GM12878 (cell line): ENCODE measurements around the gene TMEM266. TPM values are rescaled to one million over a fixed set of nuclear protein-coding genes. Genes with fewer than 3 reads are reported as not detected.

Source experiments
- ATAC-seq: fragments of 200-7000 bp; cut with Tn5 transposase; 3 replicates; pipeline ENCODE4 v1.9.1; 2020; ENCODE audit warnings: mild to moderate bottlenecking, moderate library complexity
- BruUV-seq: library from RNA; stranded (reverse); fragments of 400-500 nt; replicated peaks from 2 replicates; lab custom pipeline; 2021; lab: Mats Ljungman, UMichigan
- CTCF ChIA-PET: fragments of 300-600 bp; sonication (Branson Sonifier 250); formaldehyde crosslinking; extraction: SDS; loops from one replicate; lab custom pipeline; 2021; ENCODE audit warnings: inconsistent platforms; lab: Yijun Ruan, JAX
- POLR2A ChIA-PET: fragments of 350-600 bp; formaldehyde crosslinking; extraction: SDS; loops from one replicate; lab custom pipeline; 2021; ENCODE audit warnings: inconsistent platforms; lab: Charles Lee
- RAD21 ChIA-PET: fragments of 300-600 bp; sonication (Branson Sonifier 250); formaldehyde crosslinking; loops from one replicate; lab custom pipeline; 2023; ENCODE audit warnings: antibody characterized with exemption; ENCODE audit not compliant: unreplicated experiment; lab: Charles Lee
- SMC1A ChIA-PET: fragments of 300-600 bp; sonication (Branson Sonifier 250); formaldehyde crosslinking; loops from one replicate; lab custom pipeline; 2023; ENCODE audit not compliant: unreplicated experiment, uncharacterized antibody; lab: Charles Lee
- DNase-seq: peaks from one replicate; pipeline ENCODE4 v3.0.0-alpha.2; 2011; ENCODE audit warnings: low read depth, low spot score
- FAIRE-seq: peaks from 3 replicates; lab custom pipeline; 2011; peaks lifted over from hg19 to GRCh38; lab: Jason Lieb, UNC
- H2AFZ ChIP-seq: 2 replicates; pipeline ENCODE4 v1.6.0; 2011; ENCODE audit warnings: low read depth, low read length, control low read depth; ENCODE audit not compliant: control insufficient read depth
- H3K27ac ChIP-seq: 2 replicates; pipeline ENCODE4 v1.5.1; 2011; ENCODE audit warnings: control low read depth; ENCODE audit not compliant: control insufficient read depth, insufficient read depth
- H3K27me3 ChIP-seq, 2 experiments: replicated peaks in 1 of 2; 2 replicates each; pipeline versions ENCODE4 v1.6.0 to v1.6.1; 2011; ENCODE audit warnings: low read length in 1 of 2; ENCODE audit not compliant: control insufficient read depth in 2 of 2, insufficient read depth in 2 of 2
- H3K36me3 ChIP-seq, 2 experiments: 2 replicates each; pipeline ENCODE4 v1.5.1; 2011; ENCODE audit warnings: low read length in 1 of 2; ENCODE audit not compliant: control insufficient read depth in 2 of 2, insufficient read depth in 2 of 2
- H3K4me1 ChIP-seq: 2 replicates; pipeline ENCODE4 v1.6.1; 2011; ENCODE audit warnings: mild to moderate bottlenecking, low read length, moderate library complexity, mixed read lengths; ENCODE audit not compliant: control insufficient read depth, insufficient read depth
- H3K4me2 ChIP-seq: 2 replicates; pipeline ENCODE4 v1.6.0; 2011; ENCODE audit warnings: control low read depth; ENCODE audit not compliant: control insufficient read depth, insufficient read depth
- H3K4me3 ChIP-seq: fragments of 200-600 bp; sonication (generic); 2 replicates; pipeline ENCODE4 v1.5.1; 2016
- H3K79me2 ChIP-seq: 2 replicates; pipeline ENCODE4 v1.6.0; 2011; ENCODE audit warnings: low read length; ENCODE audit not compliant: control insufficient read depth, insufficient read depth
- H3K9ac ChIP-seq: 2 replicates; pipeline ENCODE4 v1.8.0; 2011; ENCODE audit warnings: low read length, control low read depth, mixed read lengths; ENCODE audit not compliant: control insufficient read depth, insufficient read depth
- H3K9me3 ChIP-seq: replicated peaks from 3 replicates; pipeline ENCODE4 v1.5.1; 2011; ENCODE audit warnings: mild to moderate bottlenecking, low read length; ENCODE audit not compliant: control insufficient read depth, insufficient read depth
- H4K20me1 ChIP-seq: 2 replicates; pipeline ENCODE4 v1.6.0; 2011; ENCODE audit not compliant: control insufficient read depth, insufficient read depth
- FOXK2 ChIP-seq: fragments of 450-650 bp; IDR thresholded peaks from 2 replicates; pipeline ENCODE4 v1.6.1; 2017; ENCODE audit warnings: mild to moderate bottlenecking, moderate library complexity
- IKZF2 ChIP-seq, 2 experiments: fragments of 450-650 bp; IDR thresholded peaks; 2 replicates each; pipeline ENCODE4 v1.6.1; 2017; ENCODE audit warnings: mild to moderate bottlenecking in 2 of 2, moderate library complexity in 2 of 2
- MEF2B ChIP-seq: fragments of 450-650 bp; IDR thresholded peaks from 2 replicates; pipeline ENCODE4 v1.6.1; 2018; ENCODE audit warnings: mild to moderate bottlenecking, moderate library complexity; ENCODE audit not compliant: partially characterized antibody, poor library complexity, severe bottlenecking
- NR2F1 ChIP-seq: fragments of 450-650 bp; conservative IDR thresholded peaks from 2 replicates; pipeline ENCODE4 v1.6.1; 2017; ENCODE audit warnings: mild to moderate bottlenecking
- POLR2AphosphoS5 ChIP-seq: IDR thresholded peaks from 2 replicates; pipeline ENCODE4 v1.6.1; 2011; ENCODE audit warnings: mild to moderate bottlenecking, low read length, inconsistent platforms
- RELA ChIP-seq: fragments of 450-650 bp; IDR thresholded peaks from 2 replicates; pipeline ENCODE4 v1.8.0; 2014; ENCODE audit warnings: borderline replicate concordance; ENCODE audit not compliant: partially characterized antibody
- SIN3A ChIP-seq: IDR thresholded peaks from 2 replicates; pipeline ENCODE4 v1.6.1; 2012; ENCODE audit warnings: low read depth, low read length, improper control_type of control experiment
- WRNIP1 ChIP-seq: IDR thresholded peaks from 2 replicates; pipeline ENCODE4 v1.6.1; 2011; ENCODE audit warnings: low read depth, low read length, improper control_type of control experiment, borderline replicate concordance
- ZZZ3 ChIP-seq: IDR thresholded peaks from 2 replicates; pipeline ENCODE4 v1.6.1; 2011; ENCODE audit warnings: low read depth; ENCODE audit not compliant: control insufficient read depth, insufficient read length
- WGBS: methylation state at CpG from one replicate; pipeline ENCODE4 v1.1.6; 2016; ENCODE audit warnings: low lambda C conversion rate; ENCODE audit not compliant: insufficient replicate concordance, insufficient coverage; ENCODE audit errors: missing lambda C conversion rate; 5-methylcytosine and 5-hydroxymethylcytosine counted together
- in situ Hi-C: fragments of 300-500 bp; cut with MboI; formaldehyde crosslinking; loops from 9 replicates; pipeline ENCODE4 v1.14.3; 2018; ENCODE audit warnings: mixed read lengths
- intact Hi-C: fragments of 100-400 bp; cut with micrococcal nuclease; formaldehyde crosslinking; loops from one replicate; pipeline ENCODE4 v1.14.2; 2022; ENCODE audit not compliant: unreplicated experiment
- polyA plus RNA-seq, 11 experiments: library from polyadenylated mRNA; depleted of rRNA in 4 of 11; unstranded in 6 of 11; stranded (reverse) in 5 of 11; fragments of >200 nt; fragmentation: Nextera tagmentation in 4 of 11; fragmentation: Illumina TruSeq in 1 of 11; extraction: Ambion mirVana in 4 of 11; extraction: Trizol in 1 of 11; gene quantifications; 1 replicate in 1 of 11; 2 replicates in 10 of 11; pipeline versions ENCODE4 v1.2.1 to v1.2.3, GENCODE V29; 2011 to 2016; ENCODE audit warnings: inconsistent platforms in 2 of 11, missing spikeins in 2 of 11, low read depth in 1 of 11
- total RNA-seq, 4 experiments: library from RNA; depleted of rRNA in 3 of 4; stranded (reverse); fragments of >200 nt in 3 of 4; fragmentation: Illumina TruSeq in 1 of 4; extraction: Trizol in 1 of 4; gene quantifications; 2 replicates each; pipeline versions ENCODE4 v1.2.1 to v1.2.3, GENCODE V29; 2013 to 2021
- TF ChIP-seq, protein P1 (sequence below): fragments of 450-650 bp; IDR thresholded peaks from 2 replicates; pipeline ENCODE4 v1.6.1; 2017; ENCODE audit warnings: borderline replicate concordance
- TF ChIP-seq, protein P2 (sequence below): fragments of 450-650 bp; IDR thresholded peaks from 2 replicates; pipeline ENCODE4 v1.6.1; 2017; ENCODE audit warnings: mild to moderate bottlenecking, moderate library complexity
- TF ChIP-seq, protein P3 (sequence below): IDR thresholded peaks from 2 replicates; pipeline ENCODE4 v1.6.1; 2012; ENCODE audit warnings: mild to moderate bottlenecking, low read depth, low read length
- TF ChIP-seq, protein P4 (sequence below): IDR thresholded peaks from 2 replicates; pipeline ENCODE4 v1.6.1; 2012; ENCODE audit warnings: low read depth, low read length, improper control_type of control experiment

Gene TMEM266
- total and polyA plus RNA-seq, 10 of the 15 experiments (the other 5 are each of a cell fraction or from before 2014, with no cell fraction given), result 0.11 to 0.70 (median 0.39) TPM

DNA sequence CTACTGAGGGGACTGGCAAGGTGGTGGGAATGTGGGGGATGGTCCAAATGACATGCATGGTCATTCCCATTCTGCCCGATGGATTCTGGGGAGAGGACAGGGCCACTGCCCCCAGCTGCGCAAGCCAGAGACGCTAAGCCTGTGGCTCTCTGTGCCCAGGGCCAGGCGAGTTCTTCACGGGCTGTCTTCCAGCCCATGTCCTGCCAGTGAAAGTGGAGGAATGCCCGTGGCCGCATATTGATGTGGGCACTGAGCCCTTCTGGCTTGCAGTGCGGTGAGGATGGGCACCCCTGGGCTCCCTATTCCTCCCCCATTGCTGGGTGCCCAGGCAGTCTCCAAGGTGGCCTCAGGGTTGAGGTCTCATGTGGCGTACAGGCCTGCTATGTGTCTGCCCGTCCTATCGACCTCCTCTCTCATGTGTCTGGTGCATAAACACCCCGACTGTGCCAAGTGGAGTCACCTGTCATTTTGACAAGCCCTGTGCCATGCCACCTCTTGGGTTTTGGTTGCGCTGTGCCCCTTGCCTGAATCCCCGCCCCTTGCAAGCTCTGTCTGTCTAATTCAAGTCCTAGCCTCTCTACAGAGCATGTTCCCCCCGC is 116.8 kb downstream of the TMEM266 start:
- Histone ChIP-seq H3K4me2 (no peak overlapping the region), H3K36me3 (no peaks in the 10 kb centered on the region), H3K27me3 (peaks cover 0 to 4% of the 10 kb centered on the region in 2 experiments), H3K27ac (no peak overlapping the region), H3K4me1 (peaks cover 7% of the 10 kb centered on the region), H3K9ac (no peak overlapping the region), H4K20me1 (no peaks in the 10 kb centered on the region; the same call in 1 of the 2 replicates), H3K4me3 (no peak overlapping the region), H2AFZ (no peak overlapping the region), H3K9me3 (no peaks in the 10 kb centered on the region), H3K79me2 (no peaks in the 10 kb centered on the region)
- ChIA-PET POLR2A (no interaction called here), SMC1A (no interaction called here), CTCF (no interaction called here), RAD21 (no interaction called here)
- 52% methylated on average over 15 of the region's 15 CpGs for WGBS
- no peak for DNase-seq
- FAIRE-seq, result no peak
- in situ Hi-C loops (no loop called here), intact Hi-C loops (no loop called here)
- no peak for ATAC-seq
- no TSS peak for BruUV-seq
- no peak for TF ChIP-seq ZZZ3
- no peak for TF ChIP-seq IKZF2 (IDR thresholded peaks at IDR 0.05)
- TF ChIP-seq, protein P1, sequence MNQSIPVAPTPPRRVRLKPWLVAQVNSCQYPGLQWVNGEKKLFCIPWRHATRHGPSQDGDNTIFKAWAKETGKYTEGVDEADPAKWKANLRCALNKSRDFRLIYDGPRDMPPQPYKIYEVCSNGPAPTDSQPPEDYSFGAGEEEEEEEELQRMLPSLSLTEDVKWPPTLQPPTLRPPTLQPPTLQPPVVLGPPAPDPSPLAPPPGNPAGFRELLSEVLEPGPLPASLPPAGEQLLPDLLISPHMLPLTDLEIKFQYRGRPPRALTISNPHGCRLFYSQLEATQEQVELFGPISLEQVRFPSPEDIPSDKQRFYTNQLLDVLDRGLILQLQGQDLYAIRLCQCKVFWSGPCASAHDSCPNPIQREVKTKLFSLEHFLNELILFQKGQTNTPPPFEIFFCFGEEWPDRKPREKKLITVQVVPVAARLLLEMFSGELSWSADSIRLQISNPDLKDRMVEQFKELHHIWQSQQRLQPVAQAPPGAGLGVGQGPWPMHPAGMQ, result no peak
- no peak for TF ChIP-seq WRNIP1
- TF ChIP-seq, protein P2, sequence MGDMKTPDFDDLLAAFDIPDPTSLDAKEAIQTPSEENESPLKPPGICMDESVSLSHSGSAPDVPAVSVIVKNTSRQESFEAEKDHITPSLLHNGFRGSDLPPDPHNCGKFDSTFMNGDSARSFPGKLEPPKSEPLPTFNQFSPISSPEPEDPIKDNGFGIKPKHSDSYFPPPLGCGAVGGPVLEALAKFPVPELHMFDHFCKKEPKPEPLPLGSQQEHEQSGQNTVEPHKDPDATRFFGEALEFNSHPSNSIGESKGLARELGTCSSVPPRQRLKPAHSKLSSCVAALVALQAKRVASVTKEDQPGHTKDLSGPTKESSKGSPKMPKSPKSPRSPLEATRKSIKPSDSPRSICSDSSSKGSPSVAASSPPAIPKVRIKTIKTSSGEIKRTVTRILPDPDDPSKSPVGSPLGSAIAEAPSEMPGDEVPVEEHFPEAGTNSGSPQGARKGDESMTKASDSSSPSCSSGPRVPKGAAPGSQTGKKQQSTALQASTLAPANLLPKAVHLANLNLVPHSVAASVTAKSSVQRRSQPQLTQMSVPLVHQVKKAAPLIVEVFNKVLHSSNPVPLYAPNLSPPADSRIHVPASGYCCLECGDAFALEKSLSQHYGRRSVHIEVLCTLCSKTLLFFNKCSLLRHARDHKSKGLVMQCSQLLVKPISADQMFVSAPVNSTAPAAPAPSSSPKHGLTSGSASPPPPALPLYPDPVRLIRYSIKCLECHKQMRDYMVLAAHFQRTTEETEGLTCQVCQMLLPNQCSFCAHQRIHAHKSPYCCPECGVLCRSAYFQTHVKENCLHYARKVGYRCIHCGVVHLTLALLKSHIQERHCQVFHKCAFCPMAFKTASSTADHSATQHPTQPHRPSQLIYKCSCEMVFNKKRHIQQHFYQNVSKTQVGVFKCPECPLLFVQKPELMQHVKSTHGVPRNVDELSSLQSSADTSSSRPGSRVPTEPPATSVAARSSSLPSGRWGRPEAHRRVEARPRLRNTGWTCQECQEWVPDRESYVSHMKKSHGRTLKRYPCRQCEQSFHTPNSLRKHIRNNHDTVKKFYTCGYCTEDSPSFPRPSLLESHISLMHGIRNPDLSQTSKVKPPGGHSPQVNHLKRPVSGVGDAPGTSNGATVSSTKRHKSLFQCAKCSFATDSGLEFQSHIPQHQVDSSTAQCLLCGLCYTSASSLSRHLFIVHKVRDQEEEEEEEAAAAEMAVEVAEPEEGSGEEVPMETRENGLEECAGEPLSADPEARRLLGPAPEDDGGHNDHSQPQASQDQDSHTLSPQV, result no peak
- TF ChIP-seq SIN3A, result no peak
- no peak for TF ChIP-seq MEF2B
- TF ChIP-seq, protein P3, sequence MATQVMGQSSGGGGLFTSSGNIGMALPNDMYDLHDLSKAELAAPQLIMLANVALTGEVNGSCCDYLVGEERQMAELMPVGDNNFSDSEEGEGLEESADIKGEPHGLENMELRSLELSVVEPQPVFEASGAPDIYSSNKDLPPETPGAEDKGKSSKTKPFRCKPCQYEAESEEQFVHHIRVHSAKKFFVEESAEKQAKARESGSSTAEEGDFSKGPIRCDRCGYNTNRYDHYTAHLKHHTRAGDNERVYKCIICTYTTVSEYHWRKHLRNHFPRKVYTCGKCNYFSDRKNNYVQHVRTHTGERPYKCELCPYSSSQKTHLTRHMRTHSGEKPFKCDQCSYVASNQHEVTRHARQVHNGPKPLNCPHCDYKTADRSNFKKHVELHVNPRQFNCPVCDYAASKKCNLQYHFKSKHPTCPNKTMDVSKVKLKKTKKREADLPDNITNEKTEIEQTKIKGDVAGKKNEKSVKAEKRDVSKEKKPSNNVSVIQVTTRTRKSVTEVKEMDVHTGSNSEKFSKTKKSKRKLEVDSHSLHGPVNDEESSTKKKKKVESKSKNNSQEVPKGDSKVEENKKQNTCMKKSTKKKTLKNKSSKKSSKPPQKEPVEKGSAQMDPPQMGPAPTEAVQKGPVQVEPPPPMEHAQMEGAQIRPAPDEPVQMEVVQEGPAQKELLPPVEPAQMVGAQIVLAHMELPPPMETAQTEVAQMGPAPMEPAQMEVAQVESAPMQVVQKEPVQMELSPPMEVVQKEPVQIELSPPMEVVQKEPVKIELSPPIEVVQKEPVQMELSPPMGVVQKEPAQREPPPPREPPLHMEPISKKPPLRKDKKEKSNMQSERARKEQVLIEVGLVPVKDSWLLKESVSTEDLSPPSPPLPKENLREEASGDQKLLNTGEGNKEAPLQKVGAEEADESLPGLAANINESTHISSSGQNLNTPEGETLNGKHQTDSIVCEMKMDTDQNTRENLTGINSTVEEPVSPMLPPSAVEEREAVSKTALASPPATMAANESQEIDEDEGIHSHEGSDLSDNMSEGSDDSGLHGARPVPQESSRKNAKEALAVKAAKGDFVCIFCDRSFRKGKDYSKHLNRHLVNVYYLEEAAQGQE, result no peak
- TF ChIP-seq FOXK2, result no peak
- TF ChIP-seq NR2F1, result no peak
- no peak for TF ChIP-seq RELA
- TF ChIP-seq POLR2AphosphoS5, result no peak
- TF ChIP-seq, protein P4, sequence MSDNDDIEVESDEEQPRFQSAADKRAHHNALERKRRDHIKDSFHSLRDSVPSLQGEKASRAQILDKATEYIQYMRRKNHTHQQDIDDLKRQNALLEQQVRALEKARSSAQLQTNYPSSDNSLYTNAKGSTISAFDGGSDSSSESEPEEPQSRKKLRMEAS, result no peak
